CD4-positive, alpha-beta T cell treated with Interleukin-17A for 1 hour (primary cell): Measurements from ENCODE around the gene BAX.

Experiments used
- DNase-seq: peaks from one replicate; pipeline ENCODE4 v3.0.0-alpha.2; 2020

Gene BAX

GRCh38 chr19:48933382-48933932 lies 21.2 kb upstream of the BAX start, which contains the start of gene DHDH:
TSS of gene DHDH (plus strand) at chr19:48933699. CDS start at chr19:48933722, 23 bp downstream.
- peak; percentile 93 for DNase-seq

GRCh38 chr19:48934837-48935236 lies 19.8 kb upstream of the BAX start:
- DNase-seq: no peak

- DNase-seq: no peak
Measured at GRCh38 chr19:48935864-48936263, 18.8 kb upstream of the BAX start.

- DNase-seq: no peak
Measured at GRCh38 chr19:48938256-48938655, 16.4 kb upstream of the BAX start.

GRCh38 chr19:48940902-48941301 lies 13.8 kb upstream of the BAX start:
- no peak for DNase-seq

- no peak for DNase-seq
Measured at GRCh38 chr19:48943081-48943480, 11.6 kb upstream of the BAX start.

- no peak for DNase-seq
Measured at GRCh38 chr19:48945415-48945814, 9.3 kb upstream of the BAX start.

- no peak for DNase-seq
Measured at GRCh38 chr19:48945817-48946216, 8.9 kb upstream of the BAX start.

- no peak for DNase-seq
Measured at GRCh38 chr19:48946463-48947257, 8.0 kb upstream of the BAX start.

- DNase-seq: no peak
Measured at GRCh38 chr19:48947258-48947542, 7.5 kb upstream of the BAX start.

GRCh38 chr19:48950159-48950558 lies 4.5 kb upstream of the BAX start:
- no peak for DNase-seq

GRCh38 chr19:48950830-48951519 lies 3.7 kb upstream of the BAX start:
- no peak for DNase-seq

GRCh38 chr19:48953141-48953540 lies 1.5 kb upstream of the BAX start:
- no peak for DNase-seq

- DNase-seq: no peak
Measured at GRCh38 chr19:48953990-48954594, 583 bp upstream of the BAX start.

- DNase-seq: no peak
Measured at GRCh38 chr19:48955308-48955958, 758 bp downstream of the BAX start.

GRCh38 chr19:48958006-48958405 lies 3.3 kb downstream of the BAX start:
- DNase-seq: no peak

GRCh38 chr19:48959341-48960239 lies 4.9 kb downstream of the BAX start:
- DNase-seq: no peak

- no peak for DNase-seq
Measured at GRCh38 chr19:48961051-48961649, 6.5 kb downstream of the BAX start.

GRCh38 chr19:48961673-48962028 lies 7.0 kb downstream of the BAX start:
- no peak for DNase-seq

- peak; percentile 53 for DNase-seq
Measured at GRCh38 chr19:48962029-48962848, 7.6 kb downstream of the BAX start.

- no peak for DNase-seq
Measured at GRCh38 chr19:48962849-48963165, 8.1 kb downstream of the BAX start.
